Measurements from ENCODE around the gene RIPOR3. TPM values are rescaled to one million over a fixed set of nuclear protein-coding genes. Genes with fewer than 3 reads are reported as not detected.

Gene RIPOR3
- total and polyA plus RNA-seq, 4 donors = 4.3 to 9.9 (median 7.7) TPM

- 78 to 84% methylated on average over 4 of the region's 4 CpGs for WGBS, 2 donors
These were observed 132.8 kb downstream of the RIPOR3 start for GRCh38 chr20:50558483-50558925.

GRCh38 chr20:50557549-50558134 lies 133.7 kb downstream of the RIPOR3 start:
- no peaks in the 10 kb centered on the region for H3K9me3 ChIP-seq (ENCODE audit: control insufficient read depth in 4 of 4, insufficient read depth in 3 of 4, low read length in 3 of 4)
- no peak overlapping the region for H3K4me3 ChIP-seq
- H3K9ac ChIP-seq (ENCODE audit: insufficient read depth in 1 of 2, low read length in 2 of 2) = no peak overlapping the region
- H3K27ac ChIP-seq (ENCODE audit: low read depth in 1 of 2, low read length in 1 of 2) = no peak overlapping the region
- H3K36me3 ChIP-seq (ENCODE audit: control insufficient read depth in 4 of 4, insufficient read depth in 4 of 4, low read length in 4 of 4) = peaks cover 2 to 16% (median 6%) of the 10 kb centered on the region in 4 donors
- 97 to 98% methylated on average over 11 of the region's 11 CpGs for WGBS, 2 donors
- no peaks in the 10 kb centered on the region for H3K27me3 ChIP-seq (ENCODE audit: control insufficient read depth in 3 of 3, insufficient read depth in 3 of 3, low read length in 2 of 3)
- TF ChIP-seq CTCF (IDR thresholded peaks at IDR 0.05; ENCODE audit: control extremely low read depth, extremely low read depth) = no peak
- DNase-seq (no peak), ATAC-seq (ENCODE audit: insufficient read depth, low FRiP score) (no peak)
- peaks cover 0 to 14% (median 6%) of the 10 kb centered on the region in 5 donors for H3K4me1 ChIP-seq (ENCODE audit: control insufficient read depth in 5 of 5, insufficient read depth in 5 of 5, low read length in 5 of 5)

More at GRCh38 chr20:50558483-50558925, 132.8 kb downstream of the RIPOR3 start:
- no peak for DNase-seq
- no peaks in the 10 kb centered on the region for H3K9me3 ChIP-seq (ENCODE audit: control insufficient read depth in 4 of 4, insufficient read depth in 3 of 4, low read length in 3 of 4)
- H3K9ac ChIP-seq (ENCODE audit: insufficient read depth in 1 of 2, low read length in 2 of 2) = no peak overlapping the region
- H3K27me3 ChIP-seq (ENCODE audit: control insufficient read depth in 3 of 3, insufficient read depth in 3 of 3, low read length in 2 of 3) = no peaks in the 10 kb centered on the region
- H3K4me1 ChIP-seq (ENCODE audit: control insufficient read depth in 5 of 5, insufficient read depth in 5 of 5, low read length in 5 of 5) = peaks cover 0 to 16% (median 7%) of the 10 kb centered on the region in 5 donors
- H3K4me3 ChIP-seq = no peak overlapping the region
- no peak for ATAC-seq (ENCODE audit: insufficient read depth, low FRiP score)
- no peak for TF ChIP-seq CTCF (IDR thresholded peaks at IDR 0.05; ENCODE audit: control extremely low read depth, extremely low read depth)
- peaks cover 2 to 19% (median 9%) of the 10 kb centered on the region in 4 donors for H3K36me3 ChIP-seq (ENCODE audit: control insufficient read depth in 4 of 4, insufficient read depth in 4 of 4, low read length in 4 of 4)
- H3K27ac ChIP-seq (ENCODE audit: low read depth in 1 of 2, low read length in 1 of 2) = no peak overlapping the region

GRCh38 chr20:50555662-50556061 lies 135.7 kb downstream of the RIPOR3 start:
- ATAC-seq (ENCODE audit: insufficient read depth, low FRiP score) = no peak
- WGBS, 2 donors = 71 to 86% methylated on average over 5 of the region's 5 CpGs
- Histone ChIP-seq H3K36me3 (ENCODE audit: control insufficient read depth in 4 of 4, insufficient read depth in 4 of 4, low read length in 4 of 4) (peaks cover 0 to 4% (median 0%) of the 10 kb centered on the region in 4 donors), H3K27ac (ENCODE audit: low read depth in 1 of 2, low read length in 1 of 2) (no peak overlapping the region), H3K4me1 (ENCODE audit: control insufficient read depth in 5 of 5, insufficient read depth in 5 of 5, low read length in 5 of 5) (peaks cover 3 to 8% (median 7%) of the 10 kb centered on the region in 5 donors), H3K27me3 (ENCODE audit: control insufficient read depth in 3 of 3, insufficient read depth in 3 of 3, low read length in 2 of 3) (no peaks in the 10 kb centered on the region), H3K4me3 (no peak overlapping the region), H3K9ac (ENCODE audit: insufficient read depth in 1 of 2, low read length in 2 of 2) (no peak overlapping the region), H3K9me3 (ENCODE audit: control insufficient read depth in 4 of 4, insufficient read depth in 3 of 4, low read length in 3 of 4) (no peaks in the 10 kb centered on the region)
- DNase-seq = no peak
- TF ChIP-seq CTCF (IDR thresholded peaks at IDR 0.05; ENCODE audit: control extremely low read depth, extremely low read depth) = no peak

Measured in lung (tissue), 12 donors.